GM12878 (cell line): ENCODE measurements around the gene DGKQ. TPM values are rescaled to one million over a fixed set of nuclear protein-coding genes. Genes with fewer than 3 reads are reported as not detected.
A peak's percentile ranks its signal among the peaks of the same experiment; 100 is the strongest.

Experiments used
- BMI1 ChIP-seq: fragments of 450-650 bp; IDR thresholded peaks from 2 replicates; pipeline ENCODE4 v1.6.1; 2016; ENCODE audit warnings: mild to moderate bottlenecking, moderate library complexity, borderline replicate concordance
- CBX3 ChIP-seq: fragments of 200-600 bp; sonication (generic); IDR thresholded peaks from 2 replicates; pipeline ENCODE4 v1.6.1; 2016; ENCODE audit warnings: low read depth, borderline replicate concordance
- CHD1 ChIP-seq: IDR thresholded peaks from 2 replicates; pipeline ENCODE4 v1.6.1; 2012; ENCODE audit warnings: low read depth, low read length, improper control_type of control experiment
- EGR1 ChIP-seq, 2 experiments: IDR thresholded peaks; 1 replicate in 1 of 2; 2 replicates in 1 of 2; pipeline ENCODE4 v1.6.1; 2011 to 2012; ENCODE audit warnings: low read depth in 2 of 2, low read length in 2 of 2, borderline replicate concordance in 1 of 2, mild to moderate bottlenecking in 1 of 2, moderate library complexity in 1 of 2
- ESRRA ChIP-seq: IDR thresholded peaks from 2 replicates; pipeline ENCODE4 v1.6.1; 2012; ENCODE audit warnings: mild to moderate bottlenecking, low read length, improper control_type of control experiment
- FOXK2 ChIP-seq: fragments of 450-650 bp; IDR thresholded peaks from 2 replicates; pipeline ENCODE4 v1.6.1; 2017; ENCODE audit warnings: mild to moderate bottlenecking, moderate library complexity
- HSF1 ChIP-seq: fragments of 150-350 bp; IDR thresholded peaks from 2 replicates; pipeline ENCODE4 v1.6.1; 2014; ENCODE audit warnings: mild to moderate bottlenecking, low read depth, low read length
- IKZF1 ChIP-seq: fragments of 450-650 bp; conservative IDR thresholded peaks from 2 replicates; pipeline ENCODE4 v1.6.1; 2017; ENCODE audit warnings: antibody characterized with exemption, mild to moderate bottlenecking
- IRF3 ChIP-seq: fragments of 450-650 bp; IDR thresholded peaks from 2 replicates; pipeline ENCODE4 v1.6.1; 2014; ENCODE audit warnings: mild to moderate bottlenecking
- MAX ChIP-seq: IDR thresholded peaks from 2 replicates; pipeline ENCODE4 v1.6.1; 2012; ENCODE audit warnings: low read depth, low read length, improper control_type of control experiment
- MEF2B ChIP-seq: fragments of 450-650 bp; IDR thresholded peaks from 2 replicates; pipeline ENCODE4 v1.6.1; 2018; ENCODE audit warnings: mild to moderate bottlenecking, moderate library complexity; ENCODE audit not compliant: partially characterized antibody, poor library complexity, severe bottlenecking
- NFXL1 ChIP-seq: fragments of 450-650 bp; IDR thresholded peaks from 2 replicates; pipeline ENCODE4 v1.6.1; 2017; ENCODE audit warnings: antibody characterized with exemption, mild to moderate bottlenecking, borderline replicate concordance
- PAX5 ChIP-seq: IDR thresholded peaks from 2 replicates; pipeline ENCODE4 v1.6.1; 2011; ENCODE audit warnings: low read depth, low read length, borderline replicate concordance
- RBBP5 ChIP-seq: fragments of 200-600 bp; sonication (generic); conservative IDR thresholded peaks from 2 replicates; pipeline ENCODE4 v1.6.1; 2016
- SIX5 ChIP-seq: IDR thresholded peaks from 2 replicates; pipeline ENCODE4 v1.6.1; 2011; ENCODE audit warnings: mild to moderate bottlenecking, low read depth, low read length, moderate library complexity; ENCODE audit not compliant: severe bottlenecking
- SMAD5 ChIP-seq: IDR thresholded peaks from 2 replicates; pipeline ENCODE4 v1.6.1; 2016; ENCODE audit warnings: antibody characterized with exemption, low read depth
- SREBF1 ChIP-seq: IDR thresholded peaks from 2 replicates; pipeline ENCODE4 v1.6.1; 2012; ENCODE audit warnings: mild to moderate bottlenecking, low read length
- TBL1XR1 ChIP-seq: IDR thresholded peaks from 2 replicates; pipeline ENCODE4 v1.6.1; 2012; ENCODE audit warnings: low read depth, low read length, improper control_type of control experiment
- TCF12 ChIP-seq: IDR thresholded peaks from 2 replicates; pipeline ENCODE4 v1.6.1; 2011; ENCODE audit warnings: low read depth, mild to moderate bottlenecking, low read length
- USF2 ChIP-seq: IDR thresholded peaks from 2 replicates; pipeline ENCODE4 v1.6.1; 2011; ENCODE audit warnings: low read depth, low read length, improper control_type of control experiment, borderline replicate concordance
- ZBED1 ChIP-seq: IDR thresholded peaks from 2 replicates; pipeline ENCODE4 v1.6.1; 2016; ENCODE audit warnings: borderline replicate concordance
- ZNF24 ChIP-seq: fragments of 450-650 bp; IDR thresholded peaks from 2 replicates; pipeline ENCODE4 v1.6.1; 2017; ENCODE audit warnings: antibody characterized with exemption, mild to moderate bottlenecking
- polyA plus RNA-seq, 11 experiments: library from polyadenylated mRNA; depleted of rRNA in 4 of 11; unstranded in 6 of 11; stranded (reverse) in 5 of 11; fragments of >200 nt; fragmentation: Nextera tagmentation in 4 of 11; fragmentation: Illumina TruSeq in 1 of 11; extraction: Ambion mirVana in 4 of 11; extraction: Trizol in 1 of 11; gene quantifications; 1 replicate in 1 of 11; 2 replicates in 10 of 11; pipeline versions ENCODE4 v1.2.1 to v1.2.3, GENCODE V29; 2011 to 2016; ENCODE audit warnings: inconsistent platforms in 2 of 11, missing spikeins in 2 of 11, low read depth in 1 of 11
- total RNA-seq, 4 experiments: library from RNA; depleted of rRNA in 3 of 4; stranded (reverse); fragments of >200 nt in 3 of 4; fragmentation: Illumina TruSeq in 1 of 4; extraction: Trizol in 1 of 4; gene quantifications; 2 replicates each; pipeline versions ENCODE4 v1.2.1 to v1.2.3, GENCODE V29; 2013 to 2021
- TF ChIP-seq, protein P1 (sequence below): fragments of 450-650 bp; formaldehyde crosslinking; IDR thresholded peaks from 2 replicates; pipeline ENCODE4 v1.4.0; 2022; ENCODE audit warnings: mild to moderate bottlenecking, moderate library complexity

The DGKQ gene
- total and polyA plus RNA-seq, 10 of the 15 experiments (the other 5 are each of a cell fraction or from before 2014, with no cell fraction given) = 0.11 to 10.5 (median 1.4) TPM

- TF ChIP-seq, protein P1, sequence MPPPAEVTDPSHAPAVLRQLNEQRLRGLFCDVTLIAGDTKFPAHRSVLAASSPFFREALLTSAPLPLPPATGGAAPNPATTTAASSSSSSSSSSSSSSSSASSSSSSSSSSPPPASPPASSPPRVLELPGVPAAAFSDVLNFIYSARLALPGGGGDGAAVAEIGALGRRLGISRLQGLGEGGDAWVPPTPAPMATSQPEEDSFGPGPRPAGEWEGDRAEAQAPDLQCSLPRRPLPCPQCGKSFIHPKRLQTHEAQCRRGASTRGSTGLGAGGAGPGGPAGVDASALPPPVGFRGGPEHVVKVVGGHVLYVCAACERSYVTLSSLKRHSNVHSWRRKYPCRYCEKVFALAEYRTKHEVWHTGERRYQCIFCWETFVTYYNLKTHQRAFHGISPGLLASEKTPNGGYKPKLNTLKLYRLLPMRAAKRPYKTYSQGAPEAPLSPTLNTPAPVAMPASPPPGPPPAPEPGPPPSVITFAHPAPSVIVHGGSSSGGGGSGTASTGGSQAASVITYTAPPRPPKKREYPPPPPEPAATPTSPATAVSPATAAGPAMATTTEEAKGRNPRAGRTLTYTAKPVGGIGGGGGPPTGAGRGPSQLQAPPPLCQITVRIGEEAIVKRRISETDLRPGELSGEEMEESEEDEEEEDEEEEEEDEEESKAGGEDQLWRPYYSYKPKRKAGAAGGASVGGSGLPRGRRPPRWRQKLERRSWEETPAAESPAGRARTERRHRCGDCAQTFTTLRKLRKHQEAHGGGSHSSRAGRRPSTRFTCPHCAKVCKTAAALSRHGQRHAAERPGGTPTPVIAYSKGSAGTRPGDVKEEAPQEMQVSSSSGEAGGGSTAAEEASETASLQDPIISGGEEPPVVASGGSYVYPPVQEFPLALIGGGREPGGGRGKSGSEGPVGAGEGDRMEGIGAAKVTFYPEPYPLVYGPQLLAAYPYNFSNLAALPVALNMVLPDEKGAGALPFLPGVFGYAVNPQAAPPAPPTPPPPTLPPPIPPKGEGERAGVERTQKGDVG (CRISPR knock-in tag) = no peak
- TF ChIP-seq PAX5 = no peak; the same call in 1 of the 2 replicates
- TF ChIP-seq USF2 = no peak
- peak; percentile 78 for TF ChIP-seq MAX
- no peak for TF ChIP-seq FOXK2
- no peak for TF ChIP-seq ZNF24
- no peak for TF ChIP-seq SMAD5
- TF ChIP-seq CHD1 = peak; percentile 63; the same call in 1 of the 2 replicates
- no peak for TF ChIP-seq SIX5
- TF ChIP-seq NFXL1 = no peak
- 0 out of 2 replicates have a peak, but pooled peaks have one; percentile 59 for TF ChIP-seq TCF12
- no peak for TF ChIP-seq ESRRA
- TF ChIP-seq MEF2B = no peak
- TF ChIP-seq IKZF1 = peak; percentile 97
- no peak for TF ChIP-seq ZBED1
- no peak for TF ChIP-seq RBBP5
- TF ChIP-seq HSF1 = no peak
- no peak for TF ChIP-seq TBL1XR1
- TF ChIP-seq CBX3 = no peak
- TF ChIP-seq BMI1 = no peak
- TF ChIP-seq SREBF1 = no peak
- TF ChIP-seq IRF3 = 0 out of 2 replicates have a peak, but pooled peaks have one; percentile 3
- TF ChIP-seq EGR1 (IDR thresholded peaks at IDR 0.05; ENCODE audit: borderline replicate concordance in 1 of 2, low read depth in 2 of 2, low read length in 2 of 2) = peak in 1 of 2 experiments; percentile 86; a peak in 1 of 3 replicates
Observed at GRCh38 chr4:931960-932712, 41.2 kb downstream of the DGKQ start, which contains the start of the genes GAK and TMEM175 (continued).
